ENCODE data around the gene LGR5. TPM values are rescaled to one million over a fixed set of nuclear protein-coding genes. Genes with fewer than 3 reads are reported as not detected.

LGR5 gene
- total and polyA plus RNA-seq, 2 of the 4 experiments (the other 2 are of a cell fraction), result not detected

DNA sequence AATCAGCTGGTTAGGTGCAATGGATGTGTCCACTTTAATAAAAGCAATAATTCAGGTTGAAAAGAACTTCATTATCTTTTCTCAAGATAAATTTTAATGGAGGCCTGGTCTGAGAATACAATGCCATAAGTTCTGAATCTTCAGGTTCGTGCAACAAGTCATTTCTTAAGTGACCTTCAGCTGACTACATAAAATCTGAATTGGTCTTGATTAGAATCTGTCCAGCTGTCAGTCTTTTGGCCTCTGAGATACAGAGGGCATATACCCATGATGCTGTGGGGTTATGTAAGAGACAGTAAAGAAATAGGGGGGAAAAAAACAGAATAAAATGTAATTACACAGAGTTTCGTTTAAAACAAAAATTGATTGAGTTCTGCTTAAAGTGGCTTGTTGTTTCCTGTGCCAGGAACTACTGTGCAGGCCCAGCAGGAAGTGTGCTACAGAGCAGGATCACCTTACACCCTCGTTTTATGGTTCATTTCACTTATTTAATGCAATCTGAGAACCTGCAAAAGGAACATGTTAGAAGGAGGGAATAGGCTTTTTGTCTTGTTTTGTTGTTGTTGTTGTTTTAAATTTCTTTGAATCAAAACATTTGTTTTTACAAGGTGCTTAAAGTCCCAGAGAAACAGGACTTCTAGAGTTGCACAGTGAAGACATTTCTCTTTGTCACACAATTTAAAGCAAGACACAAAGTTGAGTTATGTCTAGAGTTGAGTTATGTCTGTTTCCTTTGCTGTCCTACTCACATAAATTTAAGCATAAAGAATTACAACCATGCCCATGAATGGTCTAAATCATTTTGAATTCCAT is 64.2 kb downstream of the LGR5 start:
- Histone ChIP-seq H2BK5ac (ENCODE audit: low read depth, low read length, poor library complexity, severe bottlenecking) (no peak overlapping the region), H4K5ac (ENCODE audit: low read depth, low read length) (no peak overlapping the region), H4K20me1 (ENCODE audit: insufficient read depth, low read length) (no peaks in the 10 kb centered on the region), H3K79me1 (ENCODE audit: low read depth in 1 of 2, low read length in 2 of 2) (no peaks in the 10 kb centered on the region), H3K9ac (ENCODE audit: low read depth, low read length) (no peak overlapping the region), H2AK5ac (ENCODE audit: low read depth, low read length) (no peak overlapping the region), H3K27ac (ENCODE audit: insufficient read depth, low read length) (no peak overlapping the region), H2AFZ (replicated peaks; ENCODE audit: low read length, poor library complexity) (no peak overlapping the region), H2AK9ac (replicated peaks; ENCODE audit: low read depth, low read length, poor library complexity) (no peak overlapping the region), H2BK15ac (ENCODE audit: low read depth, low read length) (no peak overlapping the region), H3K4me1 (ENCODE audit: control insufficient read depth, insufficient read depth, low read length) (no peaks in the 10 kb centered on the region), H3K14ac (replicated peaks; ENCODE audit: low read depth, low read length) (no peak overlapping the region), H3K18ac (ENCODE audit: low read depth, low read length) (no peak overlapping the region), H3K23ac (ENCODE audit: low read depth, low read length) (no peak overlapping the region), H2BK120ac (ENCODE audit: low read depth, low read length) (no peak overlapping the region), H4K91ac (ENCODE audit: insufficient read depth, low read depth, low read length) (no peak overlapping the region), H3K9me1 (ENCODE audit: insufficient read depth, low read length) (no peaks in the 10 kb centered on the region), H2BK20ac (ENCODE audit: low read depth, low read length) (no peak overlapping the region), H3K56ac (ENCODE audit: extremely low read depth, insufficient read depth, low read length) (no peak overlapping the region; the same call in 1 of the 2 replicates), H3K36me3 (ENCODE audit: control insufficient read depth, insufficient read depth, low read length) (no peaks in the 10 kb centered on the region), H3K4me2 (ENCODE audit: low read depth, low read length) (no peak overlapping the region), H3K27me3 (ENCODE audit: control insufficient read depth, insufficient read depth, low read length) (no peaks in the 10 kb centered on the region; the same call in none of the 2 replicates), H3K4me3 (ENCODE audit: insufficient read depth, low read depth, low read length) (no peak overlapping the region), H4K8ac (ENCODE audit: low read depth in 2 of 2, low read length in 2 of 2) (no peak overlapping the region), H3K4ac (ENCODE audit: low read depth, low read length) (no peak overlapping the region), H3K9me3 (ENCODE audit: control insufficient read depth, insufficient read depth, low read length) (no peaks in the 10 kb centered on the region)
- dilution Hi-C loops (cut with HindIII; ENCODE audit: low sequenced_read_pairs, unreplicated experiment), result no loop called here
- POLR2A ChIA-PET (ENCODE audit: unreplicated experiment), result no interaction called here
- intact Hi-C loops (cut with micrococcal nuclease), result no loop called here
- in situ Hi-C loops (cut with MboI; ENCODE audit: low sequenced_read_pairs), result no loop called here
- CTCF ChIA-PET, result no interaction called here
- BruUV-seq (replicated peaks), result no TSS peak
- TF ChIP-seq MXI1 (IDR thresholded peaks at IDR 0.05; ENCODE audit: borderline replicate concordance, low read depth, low read length), result no peak
- no peak for TF ChIP-seq SMC3 (IDR thresholded peaks at IDR 0.05; ENCODE audit: low read depth, low read length)
- no peak for TF ChIP-seq CEBPB (IDR thresholded peaks at IDR 0.05; ENCODE audit: low read depth, low read length)
- no peak for TF ChIP-seq MAZ (IDR thresholded peaks at IDR 0.05; ENCODE audit: borderline replicate concordance, low read depth, low read length)
- TF ChIP-seq FOS (IDR thresholded peaks at IDR 0.05; ENCODE audit: low read depth, low read length), result no peak
- TF ChIP-seq POLR2A (IDR thresholded peaks at IDR 0.05; ENCODE audit: low read depth, low read length), result no peak
- TF ChIP-seq CHD1 (IDR thresholded peaks at IDR 0.05; ENCODE audit: low read depth, low read length), result no peak
- no peak for ATAC-seq (ENCODE audit: low read depth)
- no CpG with 5 or more reads among the region's 3 CpGs for WGBS, 2 experiments (ENCODE audit: extremely low coverage in 2 of 2, insufficient read length in 1 of 2)
- no peak for DNase-seq

All from IMR-90 (cell line).